ENCODE data around the gene KRTAP4-9.
"Not testable (repeated sequence)": the region's sequence is repeated elsewhere in the genome, so short reads cannot be mapped to it uniquely, and the experiment has no call there.

Gene KRTAP4-9

GRCh38 chr17:41096055-41096454 is 9.1 kb upstream of the KRTAP4-9 start:
- no peak for DNase-seq (ENCODE audit: extremely low read depth in 1 of 2, low read depth in 1 of 2)

GRCh38 chr17:41098042-41098441 is 7.1 kb upstream of the KRTAP4-9 start, which contains the start of gene KRTAP4-8:
KRTAP4-8 (minus strand) TSS chr17:41098142; CDS start chr17:41098084, 58 bp downstream.
- no peak for DNase-seq (ENCODE audit: extremely low read depth in 1 of 2, low read depth in 1 of 2)

GRCh38 chr17:41098481-41098880 is 6.7 kb upstream of the KRTAP4-9 start:
- no peak for DNase-seq (ENCODE audit: extremely low read depth in 1 of 2, low read depth in 1 of 2)

- not testable (repeated sequence) for DNase-seq (ENCODE audit: extremely low read depth in 1 of 2, low read depth in 1 of 2)
These were observed 5.3 kb upstream of the KRTAP4-9 start for GRCh38 chr17:41099682-41100480.

GRCh38 chr17:41101586-41102259 is 3.5 kb upstream of the KRTAP4-9 start, which contains the start of gene KRTAP4-16:
KRTAP4-16 (minus strand) TSS chr17:41102209; CDS start chr17:41102209, 0 bp downstream.
- no peak for DNase-seq (ENCODE audit: extremely low read depth in 1 of 2, low read depth in 1 of 2)

GRCh38 chr17:41103896-41104295 is 1.3 kb upstream of the KRTAP4-9 start:
- no peak for DNase-seq (ENCODE audit: extremely low read depth in 1 of 2, low read depth in 1 of 2)

GRCh38 chr17:41104386-41105038 is 677 bp upstream of the KRTAP4-9 start:
- not testable (repeated sequence) for DNase-seq (ENCODE audit: extremely low read depth in 1 of 2, low read depth in 1 of 2)

- no peak for DNase-seq (ENCODE audit: extremely low read depth in 1 of 2, low read depth in 1 of 2)
These were observed 2.8 kb downstream of the KRTAP4-9 start for GRCh38 chr17:41107941-41108450.

- DNase-seq (ENCODE audit: extremely low read depth in 1 of 2, low read depth in 1 of 2) = not testable (repeated sequence)
These were observed 3.7 kb downstream of the KRTAP4-9 start for GRCh38 chr17:41108728-41109386.

GRCh38 chr17:41111151-41111885 is 6.1 kb downstream of the KRTAP4-9 start:
- no peak for DNase-seq (ENCODE audit: extremely low read depth in 1 of 2, low read depth in 1 of 2)

GRCh38 chr17:41116297-41116696 is 11.1 kb downstream of the KRTAP4-9 start:
- DNase-seq (ENCODE audit: extremely low read depth in 1 of 2, low read depth in 1 of 2) = no peak

GRCh38 chr17:41117846-41118386 is 12.7 kb downstream of the KRTAP4-9 start, which contains the start of gene KRTAP4-11:
KRTAP4-11 (minus strand) TSS chr17:41118373; CDS start chr17:41118315, 58 bp downstream.
- not testable (repeated sequence) for DNase-seq (ENCODE audit: extremely low read depth in 1 of 2, low read depth in 1 of 2)

GRCh38 chr17:41118721-41119120 is 13.5 kb downstream of the KRTAP4-9 start:
- no peak for DNase-seq (ENCODE audit: extremely low read depth in 1 of 2, low read depth in 1 of 2)

- not testable (repeated sequence) for DNase-seq (ENCODE audit: extremely low read depth in 1 of 2, low read depth in 1 of 2)
These were observed 14.8 kb downstream of the KRTAP4-9 start for GRCh38 chr17:41119696-41120690.

GRCh38 chr17:41121742-41122141 is 16.6 kb downstream of the KRTAP4-9 start:
- DNase-seq (ENCODE audit: extremely low read depth in 1 of 2, low read depth in 1 of 2) = no peak

GRCh38 chr17:41123292-41123990 is 18.3 kb downstream of the KRTAP4-9 start:
- not testable (repeated sequence) for DNase-seq (ENCODE audit: extremely low read depth in 1 of 2, low read depth in 1 of 2)

- not testable (repeated sequence) for DNase-seq (ENCODE audit: extremely low read depth in 1 of 2, low read depth in 1 of 2)
These were observed 18.8 kb downstream of the KRTAP4-9 start, which contains the start of gene KRTAP4-12 for GRCh38 chr17:41123991-41124371. KRTAP4-12 (minus strand) TSS chr17:41124182; CDS start chr17:41124122, 60 bp downstream.

GRCh38 chr17:41125064-41125463 is 19.9 kb downstream of the KRTAP4-9 start:
- no peak for DNase-seq (ENCODE audit: extremely low read depth in 1 of 2, low read depth in 1 of 2)

Data from activated CD8-positive, alpha-beta memory T cell treated with anti-CD3 and anti-CD28 coated beads for 1 hour (primary cell).